Activated CD4-positive, alpha-beta T cell treated with anti-CD3 and anti-CD28 coated beads, Interleukin-10, Interleukin-2, amounts not matched to agents 100 ng/mL and 50 ng/mL, durations not matched to agents 16 hours and 8 hours (primary cell): ENCODE results near the gene ZFPM1.
A peak's percentile ranks its signal among the peaks of the same experiment; 100 is the strongest.

ENCODE experiments used
- DNase-seq: peaks from one replicate; pipeline ENCODE4 v3.0.0-alpha.2; 2020

Gene ZFPM1

GRCh38 chr16:88531931-88532433 is 78.9 kb downstream of the ZFPM1 start:
- no peak for DNase-seq

GRCh38 chr16:88532434-88533241 is 79.6 kb downstream of the ZFPM1 start:
- DNase-seq: no peak

DNA sequence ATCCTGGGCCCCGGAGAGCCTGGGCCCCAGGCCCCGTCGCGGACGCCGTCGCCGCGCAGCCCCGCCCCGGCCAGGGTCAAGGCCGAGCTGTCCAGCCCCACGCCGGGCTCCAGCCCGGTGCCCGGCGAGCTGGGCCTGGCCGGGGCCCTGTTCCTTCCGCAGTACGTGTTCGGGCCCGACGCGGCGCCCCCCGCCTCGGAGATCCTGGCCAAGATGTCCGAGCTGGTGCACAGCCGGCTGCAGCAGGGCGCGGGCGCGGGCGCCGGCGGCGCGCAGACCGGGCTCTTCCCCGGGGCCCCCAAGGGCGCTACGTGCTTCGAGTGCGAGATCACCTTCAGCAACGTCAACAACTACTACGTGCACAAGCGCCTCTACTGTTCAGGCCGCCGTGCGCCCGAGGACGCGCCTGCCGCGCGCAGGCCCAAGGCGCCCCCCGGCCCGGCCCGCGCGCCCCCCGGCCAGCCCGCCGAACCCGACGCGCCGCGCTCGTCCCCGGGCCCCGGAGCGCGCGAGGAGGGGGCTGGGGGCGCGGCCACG is 80.4 kb downstream of the ZFPM1 start:
- no peak for DNase-seq

GRCh38 chr16:88533932-88534637 is 81.0 kb downstream of the ZFPM1 start:
- peak; percentile 88 for DNase-seq

DNA sequence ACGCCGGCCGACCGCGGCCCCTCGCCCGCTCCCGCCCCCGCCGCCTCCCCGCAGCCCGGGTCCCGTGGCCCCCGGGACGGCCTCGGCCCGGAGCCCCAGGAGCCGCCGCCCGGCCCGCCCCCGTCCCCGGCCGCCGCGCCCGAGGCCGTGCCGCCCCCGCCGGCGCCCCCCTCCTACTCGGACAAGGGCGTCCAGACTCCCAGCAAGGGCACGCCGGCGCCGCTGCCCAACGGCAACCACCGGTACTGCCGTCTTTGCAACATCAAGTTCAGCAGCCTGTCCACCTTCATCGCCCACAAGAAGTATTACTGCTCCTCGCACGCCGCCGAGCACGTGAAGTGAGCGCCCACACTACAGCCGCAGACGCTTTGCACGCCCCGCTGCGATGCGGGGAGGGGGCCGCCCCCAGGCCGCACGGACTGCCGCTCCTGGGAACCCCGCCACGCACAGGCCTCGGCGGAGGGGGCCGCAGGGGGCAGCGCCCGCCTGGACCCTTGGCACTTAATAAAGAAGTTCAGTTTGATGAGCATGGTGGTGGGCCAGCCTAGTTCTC is 81.6 kb downstream of the ZFPM1 start:
- DNase-seq: peak; percentile 42

DNA sequence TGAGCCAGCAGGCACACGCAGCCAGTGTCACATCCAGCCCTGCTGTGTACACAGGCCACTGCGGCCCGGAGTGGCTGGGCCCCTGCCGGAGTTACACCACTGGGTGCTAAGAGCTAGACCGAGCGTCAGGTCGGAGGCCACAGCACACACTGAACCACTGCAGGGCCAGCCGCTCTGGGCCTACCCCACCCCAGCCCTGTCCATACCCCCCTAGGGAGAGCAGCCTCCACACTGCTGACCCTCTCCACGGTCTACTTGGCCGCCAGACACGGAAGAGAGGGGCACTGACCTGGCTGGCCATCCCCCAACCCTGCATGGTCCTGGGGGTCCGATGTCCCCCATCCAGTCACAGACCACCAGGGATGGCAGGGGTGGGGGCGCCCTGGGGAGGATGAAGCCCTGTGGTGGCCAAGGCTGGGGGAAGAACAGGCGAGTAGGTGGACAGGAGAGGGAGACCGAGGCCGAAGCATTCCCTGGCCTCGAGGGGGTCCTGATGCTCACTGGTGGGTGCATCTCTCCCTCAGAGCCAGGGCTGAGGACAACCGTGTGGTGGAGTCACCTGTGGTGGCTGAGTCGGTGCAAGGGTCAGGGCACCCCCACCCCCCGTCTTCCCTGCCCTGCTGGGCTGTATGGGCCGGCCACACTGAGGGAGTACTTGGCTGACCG is 82.2 kb downstream of the ZFPM1 start:
- DNase-seq: no peak

DNA sequence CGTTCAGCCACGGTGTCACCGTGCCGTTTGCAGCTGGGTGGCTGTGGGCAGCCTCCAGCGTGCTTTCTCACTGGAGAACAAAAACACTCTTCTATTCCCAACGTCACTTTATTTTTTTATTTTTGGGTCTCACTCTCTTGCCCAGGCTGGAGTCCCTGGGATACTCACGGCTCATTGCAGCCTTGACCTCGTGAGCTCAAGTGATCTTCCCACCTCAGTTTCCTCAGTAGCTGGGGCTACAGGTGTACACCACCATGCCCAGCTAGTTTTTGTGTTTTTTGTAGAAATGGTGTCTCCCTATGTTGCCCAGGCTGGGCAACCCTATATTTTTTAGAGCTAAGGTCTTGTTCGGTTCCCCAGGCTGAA is 82.8 kb downstream of the ZFPM1 start:
- DNase-seq: no peak

DNA sequence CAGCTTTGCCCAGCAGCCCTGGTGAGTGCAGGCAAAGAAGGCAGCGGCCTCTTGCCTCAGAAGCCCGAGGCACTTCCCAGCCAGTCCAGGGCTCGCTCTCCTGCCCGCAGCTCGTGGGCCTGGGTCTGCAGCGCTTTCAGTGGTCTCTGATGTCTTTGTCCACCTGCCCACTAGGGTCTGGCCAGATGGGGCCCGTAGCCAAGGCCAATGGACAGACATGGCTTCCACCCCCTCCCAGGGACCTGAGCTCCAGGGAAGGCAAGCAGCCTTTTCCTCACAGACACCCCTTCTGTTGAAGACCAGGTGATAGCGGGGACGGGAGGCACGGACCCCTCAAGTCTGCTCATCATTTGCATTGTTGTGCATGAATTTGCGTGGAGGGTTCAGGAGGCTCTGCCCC is 83.4 kb downstream of the ZFPM1 start:
- DNase-seq: no peak

DNA sequence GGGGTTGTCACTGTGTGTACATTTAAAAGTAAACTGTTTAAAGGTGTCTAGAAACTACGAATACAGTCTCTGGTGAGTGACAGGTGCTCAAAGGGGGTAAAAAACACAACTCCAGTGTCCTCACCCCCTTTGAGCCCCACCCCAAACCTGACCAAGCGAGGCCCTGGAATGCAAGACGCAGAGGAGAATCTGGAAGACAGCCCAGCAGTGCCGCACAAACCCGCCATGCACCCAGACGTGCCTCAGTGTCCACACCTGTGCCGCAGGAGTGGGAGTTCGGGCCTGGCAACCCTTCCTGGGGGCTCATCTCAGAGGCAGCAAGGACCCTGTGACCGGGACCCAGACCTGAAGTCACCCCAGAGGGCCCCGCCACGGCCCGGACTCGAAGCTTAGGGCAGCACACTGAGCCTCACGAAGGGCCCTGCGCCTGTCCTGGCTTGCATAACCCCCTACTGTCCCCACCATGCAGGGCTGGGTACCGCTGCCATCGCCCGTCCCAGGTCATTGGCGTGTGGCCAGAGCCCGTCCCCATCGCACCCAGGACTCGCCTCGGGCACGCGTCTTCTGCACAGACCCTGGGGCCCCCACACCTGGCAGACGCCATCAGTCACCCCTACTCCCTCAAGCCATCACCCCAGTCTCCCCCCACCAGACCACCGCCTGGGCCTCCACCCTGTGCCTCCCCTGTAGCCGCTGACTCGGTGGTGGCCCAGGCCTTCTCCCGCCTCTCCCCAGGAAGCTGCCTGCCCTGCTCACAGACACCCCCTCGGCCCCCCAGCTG is 84.1 kb downstream of the ZFPM1 start:
- no peak for DNase-seq

DNA sequence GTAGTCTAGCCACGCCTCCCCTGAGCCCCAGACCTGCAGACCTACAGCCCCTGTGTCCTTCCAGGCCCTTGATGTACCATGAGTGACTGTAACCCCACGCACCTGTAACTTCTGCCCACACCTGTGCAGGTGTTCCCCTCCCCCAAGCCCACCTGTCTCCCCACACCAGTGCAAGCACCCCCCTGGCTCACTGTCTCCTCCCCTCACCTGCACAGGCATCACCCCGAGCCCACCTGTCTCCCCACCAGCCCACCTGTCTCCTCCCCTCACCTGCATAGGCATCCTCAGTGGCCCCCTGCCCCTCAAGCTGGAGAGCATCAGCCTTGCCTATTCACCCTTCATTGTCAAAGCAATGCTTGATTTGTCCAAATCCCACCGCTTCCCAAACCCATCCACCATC is 84.8 kb downstream of the ZFPM1 start:
- DNase-seq: no peak

GRCh38 chr16:88538366-88539060 is 85.4 kb downstream of the ZFPM1 start:
- no peak for DNase-seq

GRCh38 chr16:88539261-88539651 is 86.2 kb downstream of the ZFPM1 start:
- no peak for DNase-seq

DNA sequence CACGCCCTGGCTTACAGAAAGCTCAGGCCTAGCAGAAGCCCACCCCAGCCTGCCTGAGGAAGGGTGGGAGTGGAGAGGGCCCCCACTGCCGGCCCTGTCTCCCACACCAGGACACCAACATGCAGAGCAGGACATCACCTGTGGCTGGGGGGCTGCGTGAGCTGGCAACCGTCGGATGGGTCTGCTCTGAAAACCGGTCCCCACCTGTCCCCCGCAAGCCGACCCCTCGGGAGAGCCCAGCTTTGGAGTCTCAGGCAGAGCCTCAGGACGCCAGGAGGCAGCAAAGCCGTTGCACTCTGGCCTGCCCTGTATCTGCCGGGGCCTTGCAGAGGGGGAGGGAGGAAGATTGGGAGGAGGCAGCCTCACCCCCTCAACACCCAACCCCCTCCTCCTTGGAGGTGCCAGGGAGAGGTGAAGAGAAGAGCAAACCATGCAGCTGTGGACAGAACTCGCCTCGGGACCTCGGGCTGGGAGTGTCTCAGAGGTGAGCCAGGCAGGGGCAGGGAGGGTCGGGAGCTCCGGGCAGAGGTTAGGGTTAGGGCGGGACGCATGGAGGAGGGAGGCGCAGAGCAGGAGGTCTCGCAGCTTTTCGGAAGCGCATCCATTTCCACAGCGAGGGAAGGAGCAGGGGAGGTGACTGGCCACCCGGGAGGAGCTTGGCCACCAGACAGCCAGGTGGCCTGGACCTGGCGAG is 86.7 kb downstream of the ZFPM1 start:
- DNase-seq: no peak

GRCh38 chr16:88540346-88540977 is 87.4 kb downstream of the ZFPM1 start:
- DNase-seq: no peak

DNA sequence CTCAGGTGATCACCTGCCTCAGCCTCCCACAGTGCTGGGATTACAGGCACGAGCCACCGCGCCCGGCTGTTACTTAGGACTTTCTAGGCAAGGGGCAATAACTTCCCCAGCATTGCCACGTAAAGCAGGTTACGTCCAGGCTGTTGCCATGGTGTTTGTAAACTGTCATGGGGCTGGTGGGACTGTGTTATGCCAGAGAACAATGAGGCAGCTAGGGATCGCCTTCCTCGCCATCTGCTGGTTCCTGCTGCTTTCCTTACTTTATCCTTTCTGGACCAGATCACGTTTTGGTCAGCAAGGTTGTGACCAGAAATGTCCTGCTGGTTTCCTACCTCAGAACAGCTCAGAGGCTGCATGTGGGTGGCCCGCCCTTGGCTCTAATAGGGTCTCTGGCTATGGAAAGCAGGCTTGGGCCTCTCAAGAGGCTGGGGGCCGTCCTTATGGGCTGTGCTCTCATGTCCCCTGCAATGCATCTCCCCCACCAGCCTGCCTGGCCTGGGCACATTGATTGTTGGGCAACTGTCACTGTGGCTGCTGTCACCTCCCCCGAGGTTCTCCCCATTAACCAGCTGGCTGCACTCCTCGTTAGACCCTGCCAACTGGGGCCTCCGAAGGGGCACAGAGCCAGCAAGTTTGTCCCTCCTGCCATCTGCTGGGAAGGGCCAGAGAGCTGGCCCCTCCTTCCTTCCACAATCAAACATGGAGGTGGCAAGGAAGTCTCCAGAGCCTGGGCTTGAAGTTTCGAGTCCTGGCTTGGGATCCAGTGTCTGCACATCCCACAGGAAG is 88.9 kb downstream of the ZFPM1 start:
- DNase-seq: no peak

GRCh38 chr16:88543230-88543813 is 90.2 kb downstream of the ZFPM1 start:
- no peak for DNase-seq

DNA sequence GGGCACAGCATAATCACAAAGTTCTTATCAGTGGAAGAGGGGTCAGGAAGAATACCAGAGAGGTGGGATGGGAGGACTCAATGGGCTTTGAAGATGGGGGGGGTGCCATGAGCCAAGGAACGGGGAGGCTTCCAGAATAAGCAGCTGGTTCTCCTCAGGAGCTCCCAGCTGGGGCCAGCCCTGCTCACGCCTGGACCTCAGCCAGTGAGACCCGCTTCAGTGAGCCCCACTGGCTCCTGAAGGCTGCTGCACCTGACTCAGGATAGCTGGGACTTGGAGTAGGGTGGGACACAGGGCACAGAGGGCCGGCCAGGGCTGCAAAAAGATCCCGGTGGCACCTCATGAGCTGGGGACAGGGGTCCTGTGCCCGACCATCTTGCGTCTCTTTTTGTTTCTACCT is 92.7 kb downstream of the ZFPM1 start:
- no peak for DNase-seq

- DNase-seq: no peak
Observed at GRCh38 chr16:88548131-88548874, 95.2 kb downstream of the ZFPM1 start.

DNA sequence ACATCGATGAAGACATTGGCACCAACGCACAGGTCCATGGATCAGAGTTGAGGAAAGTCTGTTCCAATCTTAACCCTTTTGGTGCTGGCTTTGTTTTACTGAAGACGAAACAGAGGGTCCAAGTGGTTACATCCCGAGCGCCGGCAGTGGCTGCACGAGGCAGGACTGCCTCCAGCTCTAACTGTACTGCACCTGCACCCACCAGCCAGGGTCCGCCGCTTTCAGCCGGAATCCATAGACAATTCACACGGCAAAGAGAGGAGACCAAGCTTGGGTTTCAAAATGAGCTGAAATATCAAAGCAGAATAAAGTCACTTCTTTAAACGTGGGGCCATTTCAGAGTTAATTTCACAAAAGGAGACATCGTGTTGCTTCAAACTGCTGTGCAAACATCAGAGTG is 95.9 kb downstream of the ZFPM1 start:
- DNase-seq: no peak
